Measurements from ENCODE around the gene CDK18.
"Not testable (repeated sequence)": the region's sequence is repeated elsewhere in the genome, so short reads cannot be mapped to it uniquely, and the experiment has no call there.

The CDK18 gene

GRCh38 chr1:205473966-205474365, 30.5 kb upstream of the CDK18 start:
- CTCF ChIA-PET, result interaction anchor here (0.7 to 2.5 kb wide), 2 partner anchors 11 to 185 kb away, joined by 5 to 13 read pairs; no protein-coding TSS in a partner anchor
- TF ChIP-seq CTBP1 (IDR thresholded peaks at IDR 0.05; ENCODE audit: borderline replicate concordance) (no peak), PKNOX1 (IDR thresholded peaks at IDR 0.05) (no peak), FOXA1 (IDR thresholded peaks at IDR 0.05) (no peak), ELF4 (IDR thresholded peaks at IDR 0.05) (no peak), FOXK2 (IDR thresholded peaks at IDR 0.05) (no peak), ZNF384 (IDR thresholded peaks at IDR 0.05) (no peak), ARNT (IDR thresholded peaks at IDR 0.05) (no peak), L3MBTL2 (conservative IDR thresholded peaks at IDR 0.05) (no peak), FOXM1 (IDR thresholded peaks at IDR 0.05; ENCODE audit: borderline replicate concordance) (no peak), SP1 (IDR thresholded peaks at IDR 0.05) (no peak)
- DNase-seq (ENCODE audit: extremely low spot score), result no peak
- POLR2A ChIA-PET, result no interaction called here

GRCh38 chr1:205474571-205474970, 29.9 kb upstream of the CDK18 start:
- ChIA-PET CTCF (interaction anchor here (0.7 to 2.5 kb wide), 3 partner anchors 11 to 184 kb away, joined by 5 to 13 read pairs (median 7); no protein-coding TSS in a partner anchor), POLR2A (no interaction called here)
- no peak for DNase-seq (ENCODE audit: extremely low spot score)
- TF ChIP-seq FOXA1 (IDR thresholded peaks at IDR 0.05) (no peak), BHLHE40 (IDR thresholded peaks at IDR 0.05; ENCODE audit: borderline replicate concordance) (no peak), ARNT (IDR thresholded peaks at IDR 0.05) (no peak), L3MBTL2 (conservative IDR thresholded peaks at IDR 0.05) (no peak), LEF1 (IDR thresholded peaks at IDR 0.05; ENCODE audit: borderline replicate concordance) (no peak), ZNF384 (IDR thresholded peaks at IDR 0.05) (no peak), TARDBP (IDR thresholded peaks at IDR 0.05) (no peak), CTBP1 (IDR thresholded peaks at IDR 0.05; ENCODE audit: borderline replicate concordance) (no peak), HDGF (IDR thresholded peaks at IDR 0.05; ENCODE audit: borderline replicate concordance) (no peak), FOXK2 (IDR thresholded peaks at IDR 0.05) (no peak), SP1 (IDR thresholded peaks at IDR 0.05) (no peak), ELF4 (IDR thresholded peaks at IDR 0.05) (no peak), SUZ12 (IDR thresholded peaks at IDR 0.05) (no peak), PKNOX1 (IDR thresholded peaks at IDR 0.05) (no peak), FOXM1 (IDR thresholded peaks at IDR 0.05; ENCODE audit: borderline replicate concordance) (no peak)

- DNase-seq (ENCODE audit: extremely low spot score), result no peak
- ChIA-PET CTCF (interaction anchor here (1.9 to 2.5 kb wide), 2 partner anchors 9 to 79 kb away, joined by 7 to 13 read pairs; no protein-coding TSS in a partner anchor), POLR2A (no interaction called here)
- TF ChIP-seq L3MBTL2 (conservative IDR thresholded peaks at IDR 0.05), result no peak
- TF ChIP-seq FOXK2 (IDR thresholded peaks at IDR 0.05), result no peak
- no peak for TF ChIP-seq BHLHE40 (IDR thresholded peaks at IDR 0.05; ENCODE audit: borderline replicate concordance)
- TF ChIP-seq FOXM1 (IDR thresholded peaks at IDR 0.05; ENCODE audit: borderline replicate concordance), result no peak
- no peak for TF ChIP-seq HDGF (IDR thresholded peaks at IDR 0.05; ENCODE audit: borderline replicate concordance)
- TF ChIP-seq LEF1 (IDR thresholded peaks at IDR 0.05; ENCODE audit: borderline replicate concordance), result no peak
- no peak for TF ChIP-seq CTBP1 (IDR thresholded peaks at IDR 0.05; ENCODE audit: borderline replicate concordance)
- no peak for TF ChIP-seq ZNF384 (IDR thresholded peaks at IDR 0.05)
Measured at GRCh38 chr1:205475855-205476254, 28.6 kb upstream of the CDK18 start.

GRCh38 chr1:205476648-205477047, 27.8 kb upstream of the CDK18 start:
- POLR2A ChIA-PET, result no interaction called here
- CTCF ChIA-PET, result no interaction called here
- no peak for DNase-seq (ENCODE audit: extremely low spot score)
- TF ChIP-seq SUZ12 (IDR thresholded peaks at IDR 0.05) (no peak), TARDBP (IDR thresholded peaks at IDR 0.05) (no peak), CTBP1 (IDR thresholded peaks at IDR 0.05; ENCODE audit: borderline replicate concordance) (no peak), FOXK2 (IDR thresholded peaks at IDR 0.05) (no peak), FOXM1 (IDR thresholded peaks at IDR 0.05; ENCODE audit: borderline replicate concordance) (no peak), ARNT (IDR thresholded peaks at IDR 0.05) (no peak), ELF4 (IDR thresholded peaks at IDR 0.05) (no peak)

- DNase-seq (ENCODE audit: extremely low spot score), result no peak
- ChIA-PET CTCF (interaction anchor here (0.9 to 1.7 kb wide), 2 partner anchors 10 to 20 kb away, joined by 3 to 7 read pairs; no protein-coding TSS in a partner anchor), POLR2A (no interaction called here)
- no peak for TF ChIP-seq ARNT (IDR thresholded peaks at IDR 0.05)
- no peak for TF ChIP-seq NFRKB (IDR thresholded peaks at IDR 0.05)
- no peak for TF ChIP-seq SP1 (IDR thresholded peaks at IDR 0.05)
- no peak for TF ChIP-seq LEF1 (IDR thresholded peaks at IDR 0.05; ENCODE audit: borderline replicate concordance)
- no peak for TF ChIP-seq ELF4 (IDR thresholded peaks at IDR 0.05)
Measured at GRCh38 chr1:205477121-205477758, 27.2 kb upstream of the CDK18 start.

GRCh38 chr1:205477759-205478247, 26.7 kb upstream of the CDK18 start:
- ChIA-PET CTCF (interaction anchor here (0.9 to 1.9 kb wide), 3 partner anchors 9 to 47 kb away, joined by 3 to 7 read pairs (median 4); no protein-coding TSS in a partner anchor), POLR2A (no interaction called here)
- no peak for DNase-seq (ENCODE audit: extremely low spot score)
- no peak for TF ChIP-seq FOXA1 (IDR thresholded peaks at IDR 0.05)
- no peak for TF ChIP-seq FOXK2 (IDR thresholded peaks at IDR 0.05)
- TF ChIP-seq ZNF384 (IDR thresholded peaks at IDR 0.05), result no peak
- TF ChIP-seq LEF1 (IDR thresholded peaks at IDR 0.05; ENCODE audit: borderline replicate concordance), result no peak
- no peak for TF ChIP-seq L3MBTL2 (conservative IDR thresholded peaks at IDR 0.05)
- TF ChIP-seq NFRKB (IDR thresholded peaks at IDR 0.05), result no peak
- no peak for TF ChIP-seq ARNT (IDR thresholded peaks at IDR 0.05)
- no peak for TF ChIP-seq FOXM1 (IDR thresholded peaks at IDR 0.05; ENCODE audit: borderline replicate concordance)
- TF ChIP-seq HDGF (IDR thresholded peaks at IDR 0.05; ENCODE audit: borderline replicate concordance), result no peak
- TF ChIP-seq ELF4 (IDR thresholded peaks at IDR 0.05), result no peak
- no peak for TF ChIP-seq TARDBP (IDR thresholded peaks at IDR 0.05)
- no peak for TF ChIP-seq BHLHE40 (IDR thresholded peaks at IDR 0.05; ENCODE audit: borderline replicate concordance)
- no peak for TF ChIP-seq SP1 (IDR thresholded peaks at IDR 0.05)
- TF ChIP-seq CTBP1 (IDR thresholded peaks at IDR 0.05; ENCODE audit: borderline replicate concordance), result no peak
- TF ChIP-seq SUZ12 (IDR thresholded peaks at IDR 0.05), result no peak
- no peak for TF ChIP-seq PKNOX1 (IDR thresholded peaks at IDR 0.05)

- DNase-seq (ENCODE audit: extremely low spot score); POLR2A ChIA-PET: not testable (repeated sequence)
- CTCF ChIA-PET, result interaction anchor here (1.9 kb wide), 1 partner anchor 48 kb away, joined by 4 read pairs; no protein-coding TSS in a partner anchor
Measured at GRCh38 chr1:205478985-205479384, 25.5 kb upstream of the CDK18 start.
